ENCODE results near the gene SPATA12. TPM values are rescaled to one million over a fixed set of nuclear protein-coding genes. Genes with fewer than 3 reads are reported as not detected.

SPATA12 gene
- total RNA-seq, 1 experiment from 2014 or later, result not detected

DNA sequence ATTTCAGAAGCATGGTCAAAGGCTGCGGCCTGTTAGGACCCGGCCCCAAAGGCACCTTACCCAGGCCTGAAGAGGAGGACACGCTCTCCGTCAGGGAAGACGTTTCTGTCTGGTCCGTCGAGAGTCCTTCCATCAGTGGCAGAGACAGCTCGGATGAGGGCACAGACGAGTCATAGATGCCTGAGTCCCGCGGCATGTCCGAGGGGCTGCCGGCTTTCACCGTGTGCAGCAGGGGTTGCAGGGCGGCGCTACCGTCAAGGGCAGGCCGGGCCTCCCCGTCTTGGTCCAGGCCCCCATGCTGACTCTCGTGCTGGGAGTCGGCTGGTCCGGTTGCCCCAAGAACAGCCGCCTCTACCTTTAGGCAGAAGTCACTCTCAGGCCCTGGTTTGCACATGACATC is 37.1 kb downstream of the SPATA12 start:
- Histone ChIP-seq H3K27me3 (replicated peaks; ENCODE audit: insufficient read depth, low read depth, low read length, poor library complexity) (no peaks in the 10 kb centered on the region), H3K4me1 (ENCODE audit: insufficient read depth, low read length, poor library complexity, severe bottlenecking) (no peaks in the 10 kb centered on the region), H3K4me3 (ENCODE audit: low read depth, low read length, poor library complexity, severe bottlenecking) (no peak overlapping the region), H3K27ac (ENCODE audit: low read depth, low read length, poor library complexity, severe bottlenecking) (no peak overlapping the region), H3K36me3 (ENCODE audit: insufficient read depth, low read length, poor library complexity, severe bottlenecking) (no peaks in the 10 kb centered on the region), H3K9me3 (ENCODE audit: low read depth, low read length, poor library complexity, severe bottlenecking) (no peaks in the 10 kb centered on the region)
- POLR2A ChIA-PET (ENCODE audit: low non-redundant PET), result no interaction called here
- no peak for DNase-seq (ENCODE audit: low spot score)
- CTCF ChIA-PET, result no interaction called here
- TF ChIP-seq CTCF (conservative IDR thresholded peaks at IDR 0.05; ENCODE audit: low read depth, low read length), result no peak
- TF ChIP-seq EZH2 (IDR thresholded peaks at IDR 0.05; ENCODE audit: borderline replicate concordance, low read depth, low read length, poor library complexity, severe bottlenecking), result no peak
- no TSS peak for BruUV-seq (replicated peaks)
- intact Hi-C loops (cut with micrococcal nuclease; ENCODE audit: unreplicated experiment), result no loop called here

DNA sequence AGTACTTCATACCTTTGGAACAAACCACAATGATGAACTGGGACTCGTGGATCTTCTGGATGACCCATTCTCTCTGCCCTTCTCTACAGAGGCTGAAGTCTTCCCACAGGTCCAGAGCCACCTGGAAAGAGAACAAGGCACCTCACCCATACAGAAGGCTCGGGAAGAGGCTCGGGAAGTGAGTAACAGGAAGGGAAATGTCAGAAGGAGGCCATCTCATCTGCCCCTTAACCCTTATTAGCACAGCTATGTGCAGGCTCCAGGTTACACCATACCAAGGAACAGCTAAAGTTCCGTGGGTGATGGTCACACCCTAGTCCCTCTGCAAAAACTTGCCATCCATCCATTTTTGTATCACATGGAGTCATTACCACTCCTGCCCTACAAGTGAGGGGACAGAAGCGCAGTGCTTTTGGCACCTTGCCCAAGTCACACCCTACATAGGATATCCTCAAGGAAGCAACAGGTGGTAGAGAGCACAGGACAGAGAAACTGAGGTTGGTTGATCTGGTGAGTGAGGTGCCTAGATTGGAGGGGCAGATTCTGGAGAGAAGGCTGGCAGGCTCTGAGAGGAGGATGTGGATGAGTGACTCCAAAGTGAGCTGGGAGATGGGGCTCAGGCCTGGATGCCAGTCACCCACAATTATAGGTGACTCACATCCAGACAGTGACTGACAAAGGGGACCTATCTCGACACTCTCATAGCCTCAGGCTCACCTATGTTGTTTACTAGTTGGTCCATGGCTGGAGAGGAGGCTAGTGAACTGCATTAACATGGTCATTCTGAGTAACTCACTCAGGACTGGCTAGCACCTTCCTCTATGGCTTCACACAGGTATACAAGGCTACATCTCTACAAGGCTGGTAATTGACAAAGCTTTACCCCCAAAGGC is 38.2 kb downstream of the SPATA12 start:
- ChIA-PET CTCF (no interaction called here), POLR2A (ENCODE audit: low non-redundant PET) (no interaction called here)
- H3K36me3 ChIP-seq (ENCODE audit: insufficient read depth, low read length, poor library complexity, severe bottlenecking), result no peaks in the 10 kb centered on the region
- H3K4me1 ChIP-seq (ENCODE audit: insufficient read depth, low read length, poor library complexity, severe bottlenecking), result no peaks in the 10 kb centered on the region
- H3K27ac ChIP-seq (ENCODE audit: low read depth, low read length, poor library complexity, severe bottlenecking), result no peak overlapping the region
- intact Hi-C loops (cut with micrococcal nuclease; ENCODE audit: unreplicated experiment), result no loop called here
- TF ChIP-seq EZH2 (IDR thresholded peaks at IDR 0.05; ENCODE audit: borderline replicate concordance, low read depth, low read length, poor library complexity, severe bottlenecking) (no peak), CTCF (conservative IDR thresholded peaks at IDR 0.05; ENCODE audit: low read depth, low read length) (no peak)
- no TSS peak for BruUV-seq (replicated peaks)
- H3K27me3 ChIP-seq (replicated peaks; ENCODE audit: insufficient read depth, low read depth, low read length, poor library complexity), result no peaks in the 10 kb centered on the region
- DNase-seq (ENCODE audit: low spot score), result no peak
- H3K9me3 ChIP-seq (ENCODE audit: low read depth, low read length, poor library complexity, severe bottlenecking), result no peaks in the 10 kb centered on the region
- H3K4me3 ChIP-seq (ENCODE audit: low read depth, low read length, poor library complexity, severe bottlenecking), result no peak overlapping the region

- BruUV-seq (replicated peaks), result no TSS peak
- ChIA-PET POLR2A (ENCODE audit: low non-redundant PET) (no interaction called here), CTCF (no interaction called here)
Observed at GRCh38 chr3:57100046-57100695, 39.7 kb downstream of the SPATA12 start.

More at GRCh38 chr3:57100046-57100695, 39.7 kb downstream of the SPATA12 start:
- intact Hi-C loops (cut with micrococcal nuclease; ENCODE audit: unreplicated experiment), result loop anchor here (5.0 to 10.0 kb wide), 2 partner anchors 122 to 335 kb away; no protein-coding TSS in a partner anchor
- no peaks in the 10 kb centered on the region for H3K27me3 ChIP-seq (replicated peaks; ENCODE audit: insufficient read depth, low read depth, low read length, poor library complexity)
- DNase-seq (ENCODE audit: low spot score), result peak; percentile 68
- H3K36me3 ChIP-seq (ENCODE audit: insufficient read depth, low read length, poor library complexity, severe bottlenecking), result no peaks in the 10 kb centered on the region
- H3K4me1 ChIP-seq (ENCODE audit: insufficient read depth, low read length, poor library complexity, severe bottlenecking), result no peaks in the 10 kb centered on the region
- H3K27ac ChIP-seq (ENCODE audit: low read depth, low read length, poor library complexity, severe bottlenecking), result no peak overlapping the region
- TF ChIP-seq CTCF (conservative IDR thresholded peaks at IDR 0.05; ENCODE audit: low read depth, low read length) (peak; percentile 68), EZH2 (IDR thresholded peaks at IDR 0.05; ENCODE audit: borderline replicate concordance, low read depth, low read length, poor library complexity, severe bottlenecking) (no peak)
- no peak overlapping the region for H3K4me3 ChIP-seq (ENCODE audit: low read depth, low read length, poor library complexity, severe bottlenecking)
- no peaks in the 10 kb centered on the region for H3K9me3 ChIP-seq (ENCODE audit: low read depth, low read length, poor library complexity, severe bottlenecking)
